ENCODE data around the gene AXL.

The AXL gene

GRCh38 chr19:41294393-41294792, 75.4 kb downstream of the AXL start:
- no peak for FAIRE-seq
- TF ChIP-seq POLR2A (IDR thresholded peaks at IDR 0.05; ENCODE audit: low read depth, low read length) = no peak
- no peak for TF ChIP-seq TAF1 (IDR thresholded peaks at IDR 0.05; ENCODE audit: borderline replicate concordance, low read depth, low read length)
- no peak for TF ChIP-seq POLR2AphosphoS5 (IDR thresholded peaks at IDR 0.05; ENCODE audit: low read depth, low read length)

GRCh38 chr19:41295499-41295898, 76.5 kb downstream of the AXL start:
- TF ChIP-seq TAF1 (IDR thresholded peaks at IDR 0.05; ENCODE audit: borderline replicate concordance, low read depth, low read length) (no peak), POLR2A (IDR thresholded peaks at IDR 0.05; ENCODE audit: low read depth, low read length) (no peak), POLR2AphosphoS5 (IDR thresholded peaks at IDR 0.05; ENCODE audit: low read depth, low read length) (no peak)
- FAIRE-seq (no peak), DNase-seq (ENCODE audit: insufficient read length) (no peak)

More at GRCh38 chr19:41294393-41294792, 75.4 kb downstream of the AXL start:
- no peak for DNase-seq (ENCODE audit: insufficient read length)

DNA sequence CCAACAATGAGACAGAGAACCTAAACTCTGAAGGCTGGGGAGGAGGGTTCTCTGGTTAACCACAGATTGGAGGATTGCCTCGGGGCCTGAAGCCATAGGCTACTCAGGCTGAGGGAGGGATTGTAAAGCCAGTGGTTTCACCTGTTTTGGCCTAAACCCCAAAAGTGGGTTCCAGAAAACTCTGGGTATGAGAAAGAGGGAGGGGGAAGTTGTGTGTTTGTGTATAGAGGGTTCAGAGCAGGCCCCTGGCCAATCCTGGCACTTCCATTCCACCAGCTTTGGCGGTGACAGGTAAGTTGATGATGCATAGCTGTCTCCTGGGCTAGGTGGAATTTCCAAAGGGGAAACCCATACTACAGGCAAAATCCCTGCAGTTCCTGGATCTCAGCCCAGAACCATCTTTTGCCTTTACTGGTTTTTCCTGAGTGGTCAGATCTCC, 77.4 kb downstream of the AXL start:
- FAIRE-seq (peak; percentile 30), DNase-seq (ENCODE audit: insufficient read length) (no peak)
- TF ChIP-seq TAF1 (IDR thresholded peaks at IDR 0.05; ENCODE audit: borderline replicate concordance, low read depth, low read length) (no peak), POLR2AphosphoS5 (IDR thresholded peaks at IDR 0.05; ENCODE audit: low read depth, low read length) (0 out of 2 replicates have a peak, but pooled peaks have one; percentile 14), POLR2A (IDR thresholded peaks at IDR 0.05; ENCODE audit: low read depth, low read length) (no peak; the same call in 1 of the 2 replicates)

DNA sequence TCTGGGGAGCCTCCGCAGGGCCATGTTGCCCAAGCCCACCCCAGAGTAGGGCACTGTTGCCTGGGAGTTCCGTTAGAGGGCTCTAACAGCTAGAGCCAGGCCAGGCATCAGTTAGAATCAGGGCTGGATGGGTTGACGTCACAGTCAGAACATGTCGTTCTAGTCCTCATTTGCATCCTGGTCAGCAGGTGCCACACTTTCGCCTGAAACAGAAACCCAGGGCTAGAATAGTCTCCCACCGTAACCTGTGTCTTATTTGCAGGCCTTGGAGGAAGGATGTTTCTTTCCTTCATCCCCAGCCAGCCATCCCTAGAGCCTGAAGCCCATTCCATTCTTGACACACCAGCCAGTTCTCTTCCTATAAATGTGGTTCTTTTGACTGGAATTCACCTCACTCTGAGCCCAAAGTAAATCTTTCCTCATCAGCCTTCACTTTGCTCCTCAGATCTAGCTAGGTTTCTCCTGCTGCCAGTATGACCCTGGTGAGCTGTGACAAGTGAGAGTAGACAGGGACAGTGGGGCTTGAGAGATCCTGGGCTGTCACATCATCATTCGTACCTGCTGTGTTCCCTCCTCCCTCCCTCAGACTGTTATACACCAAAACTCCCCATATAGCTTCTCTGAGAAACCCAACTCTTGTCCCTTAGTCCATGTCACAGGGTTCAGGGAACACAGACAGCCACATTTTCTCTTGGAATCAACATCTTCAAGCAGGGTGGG, 78.8 kb downstream of the AXL start:
- peak; percentile 83 for DNase-seq (ENCODE audit: insufficient read length)

DNA sequence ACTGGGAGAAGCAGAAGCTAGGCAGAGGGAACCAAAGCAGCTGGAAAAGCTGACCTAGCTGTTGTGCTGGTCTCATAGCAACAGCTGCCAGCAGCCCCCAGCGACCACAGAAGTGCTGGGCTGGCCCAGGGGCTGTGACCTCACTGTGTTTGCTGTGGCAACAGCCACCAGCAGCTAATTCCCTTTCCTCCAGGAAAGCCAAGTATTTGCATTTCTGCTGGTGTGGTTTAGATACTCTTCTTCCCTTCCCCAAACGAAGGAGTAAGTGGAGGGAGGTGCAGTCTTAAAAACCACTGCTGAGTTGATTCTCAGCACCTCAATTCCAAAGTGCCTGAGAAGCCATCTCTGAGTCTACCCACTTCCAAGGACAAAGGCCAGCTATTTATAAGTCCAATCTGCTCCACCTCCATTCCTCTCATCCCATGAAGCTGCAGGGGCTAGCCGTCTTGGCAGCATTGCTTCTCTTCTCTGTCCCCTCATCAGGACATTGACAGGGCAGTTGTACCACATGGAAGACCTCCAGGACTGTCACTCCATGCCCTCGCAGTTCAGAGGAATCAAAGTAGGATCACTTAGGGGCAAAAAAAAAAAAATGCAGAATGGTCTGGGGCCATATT, 79.4 kb downstream of the AXL start:
- no peak for DNase-seq (ENCODE audit: insufficient read length)
- no peak for FAIRE-seq
- TF ChIP-seq TAF1 (IDR thresholded peaks at IDR 0.05; ENCODE audit: borderline replicate concordance, low read depth, low read length) = no peak
- peak; percentile 16; the same call in 1 of the 2 replicates for TF ChIP-seq POLR2AphosphoS5 (IDR thresholded peaks at IDR 0.05; ENCODE audit: low read depth, low read length)
- TF ChIP-seq POLR2A (IDR thresholded peaks at IDR 0.05; ENCODE audit: low read depth, low read length) = no peak

More for the DNA sequence above, 78.8 kb downstream of the AXL start:
- TF ChIP-seq TAF1 (IDR thresholded peaks at IDR 0.05; ENCODE audit: borderline replicate concordance, low read depth, low read length) = no peak
- TF ChIP-seq POLR2A (IDR thresholded peaks at IDR 0.05; ENCODE audit: low read depth, low read length) = peak; percentile 43; the same call in 1 of the 2 replicates
- no peak for TF ChIP-seq POLR2AphosphoS5 (IDR thresholded peaks at IDR 0.05; ENCODE audit: low read depth, low read length)
- FAIRE-seq = peak; percentile 100

- no peak for DNase-seq (ENCODE audit: insufficient read length)
- TF ChIP-seq TAF1 (IDR thresholded peaks at IDR 0.05; ENCODE audit: borderline replicate concordance, low read depth, low read length) (no peak), POLR2AphosphoS5 (IDR thresholded peaks at IDR 0.05; ENCODE audit: low read depth, low read length) (0 out of 2 replicates have a peak, but pooled peaks have one; percentile 7)
- FAIRE-seq = peak; percentile 42
These were observed 80.2 kb downstream of the AXL start for GRCh38 chr19:41299046-41299754.

DNA sequence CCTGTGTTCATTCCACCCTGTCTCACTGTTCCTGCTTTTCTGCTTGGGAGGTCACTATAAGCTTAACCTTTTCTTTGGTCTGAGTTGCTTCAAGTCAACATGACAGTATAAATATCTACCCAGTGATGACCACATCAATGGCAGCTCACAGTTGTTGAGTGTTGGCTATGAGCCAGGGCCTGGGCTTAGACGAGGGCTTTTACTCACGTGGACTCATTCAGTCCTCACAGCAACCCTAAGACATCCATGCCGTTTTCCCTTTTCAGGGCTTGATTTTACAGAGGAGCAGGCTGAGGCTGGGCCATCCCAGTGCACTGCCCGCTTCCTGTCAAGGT, 80.7 kb downstream of the AXL start:
- TF ChIP-seq TAF1 (IDR thresholded peaks at IDR 0.05; ENCODE audit: borderline replicate concordance, low read depth, low read length) (no peak), POLR2AphosphoS5 (IDR thresholded peaks at IDR 0.05; ENCODE audit: low read depth, low read length) (no peak), POLR2A (IDR thresholded peaks at IDR 0.05; ENCODE audit: low read depth, low read length) (no peak)
- FAIRE-seq = peak; percentile 56
- no peak for DNase-seq (ENCODE audit: insufficient read length)

DNA sequence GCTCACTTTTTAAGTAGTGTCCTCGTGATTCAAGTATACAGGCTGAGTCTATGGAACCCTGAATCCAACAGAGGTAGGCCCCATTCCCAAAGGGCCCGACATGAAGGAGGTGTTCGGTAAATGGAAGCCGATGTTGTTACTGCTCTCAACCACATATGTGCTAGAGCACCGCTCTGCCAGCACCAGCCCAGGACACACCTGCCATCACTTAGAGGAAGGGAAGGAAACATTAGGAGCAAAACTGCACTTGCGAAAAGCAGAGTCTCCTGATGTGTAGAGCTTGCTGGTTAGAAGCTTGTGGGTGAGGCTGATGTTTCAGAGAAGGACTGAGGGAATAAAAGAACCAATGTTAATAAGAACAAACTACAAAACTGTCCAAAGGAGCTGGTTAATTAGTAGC, 81.5 kb downstream of the AXL start:
- TF ChIP-seq POLR2A (IDR thresholded peaks at IDR 0.05; ENCODE audit: low read depth, low read length) = no peak
- no peak for TF ChIP-seq POLR2AphosphoS5 (IDR thresholded peaks at IDR 0.05; ENCODE audit: low read depth, low read length)
- TF ChIP-seq TAF1 (IDR thresholded peaks at IDR 0.05; ENCODE audit: borderline replicate concordance, low read depth, low read length) = no peak
- FAIRE-seq = no peak
- DNase-seq (ENCODE audit: insufficient read length) = no peak

DNA sequence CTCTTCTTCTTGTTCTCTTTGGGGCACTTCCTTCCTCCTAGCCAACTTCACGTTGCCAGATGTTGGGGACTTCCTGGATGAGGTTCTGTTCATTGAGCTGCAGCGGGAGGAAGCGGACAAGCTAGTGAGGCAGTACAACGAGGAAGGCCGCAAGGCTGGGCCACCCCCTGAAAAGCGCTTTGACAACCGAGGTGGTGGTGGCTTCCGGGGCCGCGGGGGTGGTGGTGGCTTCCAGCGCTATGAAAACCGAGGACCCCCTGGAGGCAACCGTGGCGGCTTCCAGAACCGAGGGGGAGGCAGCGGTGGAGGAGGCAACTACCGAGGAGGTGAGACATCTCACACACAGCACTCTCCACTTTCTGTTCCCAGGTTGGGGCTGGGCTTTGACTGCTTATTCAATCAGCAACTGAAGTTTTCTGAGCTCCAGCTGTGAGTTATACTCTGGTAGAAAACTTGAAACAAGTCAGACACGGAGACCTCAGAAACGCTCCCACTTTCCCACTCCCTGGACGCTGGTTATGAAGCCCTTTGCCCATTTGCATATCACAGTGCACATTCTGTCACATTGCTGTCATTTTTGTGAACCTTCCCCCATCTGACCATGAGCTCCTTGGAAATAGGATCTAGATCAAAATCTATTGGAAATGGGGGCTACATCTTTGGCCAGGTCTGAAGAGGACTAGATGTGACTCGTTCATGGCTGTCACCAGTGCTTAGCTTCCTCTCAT, 83.8 kb downstream of the AXL start:
- TF ChIP-seq TAF1 (IDR thresholded peaks at IDR 0.05; ENCODE audit: borderline replicate concordance, low read depth, low read length) (no peak), POLR2AphosphoS5 (IDR thresholded peaks at IDR 0.05; ENCODE audit: low read depth, low read length) (no peak), POLR2A (IDR thresholded peaks at IDR 0.05; ENCODE audit: low read depth, low read length) (no peak)
- FAIRE-seq = peak; percentile 88
- peak; percentile 62 for DNase-seq (ENCODE audit: insufficient read length)

DNA sequence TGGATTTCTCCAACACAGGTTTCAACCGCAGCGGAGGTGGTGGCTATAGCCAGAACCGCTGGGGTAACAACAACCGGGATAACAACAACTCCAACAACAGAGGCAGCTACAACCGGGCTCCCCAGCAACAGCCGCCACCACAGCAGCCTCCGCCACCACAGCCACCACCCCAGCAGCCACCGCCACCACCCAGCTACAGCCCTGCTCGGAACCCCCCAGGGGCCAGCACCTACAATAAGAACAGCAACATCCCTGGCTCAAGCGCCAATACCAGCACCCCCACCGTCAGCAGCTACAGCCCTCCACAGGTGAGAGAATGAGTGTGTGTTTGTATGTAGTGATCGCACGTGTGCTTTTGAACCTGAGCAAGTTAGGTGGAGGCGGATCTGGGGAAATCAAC, 84.9 kb downstream of the AXL start:
- TF ChIP-seq POLR2A (IDR thresholded peaks at IDR 0.05; ENCODE audit: low read depth, low read length) (no peak), POLR2AphosphoS5 (IDR thresholded peaks at IDR 0.05; ENCODE audit: low read depth, low read length) (no peak), TAF1 (IDR thresholded peaks at IDR 0.05; ENCODE audit: borderline replicate concordance, low read depth, low read length) (no peak)
- DNase-seq (ENCODE audit: insufficient read length) (no peak), FAIRE-seq (peak; percentile 42)

All from GM12892 (cell line).